Transverse colon (tissue), 4 donors: ENCODE measurements around the gene FAM9C.

ENCODE experiments used
- EP300 ChIP-seq: sonication (generic); formaldehyde crosslinking; IDR thresholded peaks from one replicate; pipeline ENCODE4 v1.6.1; 2017; ENCODE audit warnings: antibody characterized with exemption, low read depth
- POLR2AphosphoS5 ChIP-seq, 3 donors: sonication (generic); formaldehyde crosslinking; IDR thresholded peaks; one replicate each; pipeline ENCODE4 v1.6.1; 2016; ENCODE audit warnings: antibody characterized with exemption in 3 of 3
- TF ChIP-seq, protein P1 (sequence below), 5 experiments: fragments of 200-600 bp in 3 of 5; fragments of 450-650 bp in 2 of 5; sonication (generic) in 3 of 5; IDR thresholded peaks; 1 replicate in 2 of 5; 2 replicates in 3 of 5; pipeline ENCODE4 v1.5.1; 2016 to 2017; ENCODE audit warnings: antibody characterized with exemption in 5 of 5, inconsistent platforms in 3 of 5, mild to moderate bottlenecking in 2 of 5, moderate library complexity in 1 of 5

DNA sequence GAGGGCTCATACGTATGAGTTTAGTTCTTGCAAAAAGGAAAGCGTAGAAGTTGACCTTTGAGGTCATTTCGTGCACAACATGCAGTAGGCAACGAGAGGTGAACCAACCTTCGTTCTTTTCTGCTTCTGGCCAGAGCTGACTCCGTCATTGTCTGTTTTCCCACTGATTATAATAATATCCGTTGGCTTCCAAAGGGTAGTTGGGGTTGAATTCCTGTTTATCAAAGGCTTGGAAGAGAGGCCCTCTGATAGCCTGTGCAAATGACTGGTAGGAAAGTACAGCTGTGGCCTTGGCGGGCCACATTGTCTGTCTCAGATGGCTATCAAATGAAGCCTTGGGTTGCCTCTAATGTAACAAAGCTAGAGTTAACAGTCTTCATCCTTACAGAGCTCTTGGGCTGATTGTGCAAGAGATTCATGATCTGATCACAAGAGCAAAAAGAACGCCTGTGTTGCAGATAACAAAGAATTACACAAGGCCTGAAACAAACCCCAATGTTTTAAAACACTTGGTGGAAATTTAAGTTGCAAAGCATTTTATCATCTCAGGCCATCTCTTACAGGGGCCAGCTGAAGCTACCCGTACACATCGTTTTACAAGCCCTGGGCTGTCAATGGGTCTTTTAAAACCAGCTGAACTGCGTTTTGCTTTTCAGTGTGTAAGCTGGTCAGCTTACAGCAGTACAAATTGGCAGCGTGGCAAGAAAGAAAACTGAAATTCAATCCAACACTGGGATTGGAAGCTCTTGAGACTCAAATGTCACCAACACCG, 46.1 kb upstream of the FAM9C start:
- TF ChIP-seq, protein P1, sequence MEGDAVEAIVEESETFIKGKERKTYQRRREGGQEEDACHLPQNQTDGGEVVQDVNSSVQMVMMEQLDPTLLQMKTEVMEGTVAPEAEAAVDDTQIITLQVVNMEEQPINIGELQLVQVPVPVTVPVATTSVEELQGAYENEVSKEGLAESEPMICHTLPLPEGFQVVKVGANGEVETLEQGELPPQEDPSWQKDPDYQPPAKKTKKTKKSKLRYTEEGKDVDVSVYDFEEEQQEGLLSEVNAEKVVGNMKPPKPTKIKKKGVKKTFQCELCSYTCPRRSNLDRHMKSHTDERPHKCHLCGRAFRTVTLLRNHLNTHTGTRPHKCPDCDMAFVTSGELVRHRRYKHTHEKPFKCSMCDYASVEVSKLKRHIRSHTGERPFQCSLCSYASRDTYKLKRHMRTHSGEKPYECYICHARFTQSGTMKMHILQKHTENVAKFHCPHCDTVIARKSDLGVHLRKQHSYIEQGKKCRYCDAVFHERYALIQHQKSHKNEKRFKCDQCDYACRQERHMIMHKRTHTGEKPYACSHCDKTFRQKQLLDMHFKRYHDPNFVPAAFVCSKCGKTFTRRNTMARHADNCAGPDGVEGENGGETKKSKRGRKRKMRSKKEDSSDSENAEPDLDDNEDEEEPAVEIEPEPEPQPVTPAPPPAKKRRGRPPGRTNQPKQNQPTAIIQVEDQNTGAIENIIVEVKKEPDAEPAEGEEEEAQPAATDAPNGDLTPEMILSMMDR (IDR thresholded peaks at IDR 0.05) = no peak
- TF ChIP-seq EP300 = no peak
- TF ChIP-seq POLR2AphosphoS5 (IDR thresholded peaks at IDR 0.05) = no peak
